IMR-90 (cell line): Measurements from ENCODE around the gene ARPC4. TPM values are rescaled to one million over a fixed set of nuclear protein-coding genes. Genes with fewer than 3 reads are reported as not detected.
"Not testable (repeated sequence)": the region's sequence is repeated elsewhere in the genome, so short reads cannot be mapped to it uniquely, and the experiment has no call there.

Experiments used
- ATAC-seq: fragments of 200-7000 bp; cut with Tn5 transposase; 2 replicates; pipeline ENCODE4 v1.9.1; 2020; ENCODE audit warnings: low read depth, mild to moderate bottlenecking, moderate library complexity
- BruUV-seq: library from RNA; stranded (reverse); fragments of 400-500 nt; replicated peaks from 2 replicates; lab custom pipeline; 2021; lab: Mats Ljungman, UMichigan
- CTCF ChIA-PET: fragments of 300-600 bp; formaldehyde crosslinking; extraction: SDS; loops from one replicate; lab custom pipeline; 2021; ENCODE audit warnings: antibody characterized with exemption; lab: Yijun Ruan, JAX
- POLR2A ChIA-PET: fragments of 300-600 bp; sonication (Branson Sonifier 250); formaldehyde crosslinking; loops from one replicate; lab custom pipeline; 2022; ENCODE audit warnings: antibody characterized with exemption; ENCODE audit not compliant: unreplicated experiment; lab: Charles Lee
- DNase-seq: peaks from one replicate; pipeline ENCODE4 v3.0.0; 2013
- H2AFZ ChIP-seq: replicated peaks from 2 replicates; pipeline ENCODE3; 2013; ENCODE audit warnings: low read length, mild to moderate bottlenecking; ENCODE audit not compliant: poor library complexity
- H2AK5ac ChIP-seq: 2 replicates; pipeline ENCODE4 v1.6.1; 2013; ENCODE audit warnings: low read depth, low read length, inconsistent platforms
- H2AK9ac ChIP-seq: replicated peaks from 2 replicates; pipeline ENCODE3; 2013; ENCODE audit warnings: mild to moderate bottlenecking, low read depth, low read length, moderate library complexity; ENCODE audit not compliant: poor library complexity
- H2BK120ac ChIP-seq: 2 replicates; pipeline ENCODE4 v1.6.1; 2013; ENCODE audit warnings: low read depth, low read length, inconsistent platforms
- H2BK15ac ChIP-seq: 3 replicates; pipeline ENCODE4 v1.6.1; 2013; ENCODE audit warnings: low read depth, low read length, inconsistent platforms
- H2BK20ac ChIP-seq: 2 replicates; pipeline ENCODE4 v1.6.1; 2013; ENCODE audit warnings: low read depth, mild to moderate bottlenecking, inconsistent platforms, low read length, moderate library complexity
- H2BK5ac ChIP-seq: 2 replicates; pipeline ENCODE4 v1.6.1; 2013; ENCODE audit warnings: mild to moderate bottlenecking, low read depth, low read length, inconsistent platforms; ENCODE audit not compliant: poor library complexity, severe bottlenecking
- H3K14ac ChIP-seq: replicated peaks from 2 replicates; pipeline ENCODE4 v1.6.1; 2013; ENCODE audit warnings: low read depth, low read length, inconsistent platforms
- H3K18ac ChIP-seq: 2 replicates; pipeline ENCODE4 v1.6.1; 2013; ENCODE audit warnings: low read depth, low read length, control low read depth
- H3K23ac ChIP-seq: 2 replicates; pipeline ENCODE4 v1.6.1; 2013; ENCODE audit warnings: low read depth, low read length, inconsistent platforms
- H3K27ac ChIP-seq: 2 replicates; pipeline ENCODE4 v1.5.1; 2013; ENCODE audit warnings: mild to moderate bottlenecking, control low read depth, low read length; ENCODE audit not compliant: insufficient read depth
- H3K27me3 ChIP-seq: 2 replicates; pipeline ENCODE4 v1.6.1; 2013; ENCODE audit warnings: low read length; ENCODE audit not compliant: control insufficient read depth, insufficient read depth
- H3K36me3 ChIP-seq: 2 replicates; pipeline ENCODE4 v1.6.1; 2013; ENCODE audit warnings: low read length, mixed read lengths; ENCODE audit not compliant: control insufficient read depth, insufficient read depth
- H3K4ac ChIP-seq: 2 replicates; pipeline ENCODE4 v1.6.1; 2013; ENCODE audit warnings: low read depth, low read length, inconsistent platforms
- H3K4me1 ChIP-seq: 2 replicates; pipeline ENCODE4 v1.6.1; 2013; ENCODE audit warnings: low read length, mixed read lengths; ENCODE audit not compliant: control insufficient read depth, insufficient read depth
- H3K4me2 ChIP-seq: 2 replicates; pipeline ENCODE4 v1.6.1; 2013; ENCODE audit warnings: low read depth, mild to moderate bottlenecking, control low read depth, low read length, moderate library complexity
- H3K4me3 ChIP-seq: 2 replicates; pipeline ENCODE4 v1.5.1; 2013; ENCODE audit warnings: low read depth, mild to moderate bottlenecking, control low read depth, low read length, moderate library complexity; ENCODE audit not compliant: insufficient read depth
- H3K56ac ChIP-seq: 2 replicates; pipeline ENCODE4 v1.6.1; 2013; ENCODE audit warnings: low read length, inconsistent platforms; ENCODE audit not compliant: insufficient read depth; ENCODE audit errors: extremely low read depth
- H3K79me1 ChIP-seq, 2 experiments: 2 replicates each; pipeline ENCODE4 v1.6.1; 2013; ENCODE audit warnings: low read length in 2 of 2, inconsistent platforms in 1 of 2, low read depth in 1 of 2
- H3K9ac ChIP-seq: 2 replicates; pipeline ENCODE4 v1.6.1; 2013; ENCODE audit warnings: low read depth, low read length, control low read depth
- H3K9me1 ChIP-seq: 2 replicates; pipeline ENCODE4 v1.6.1; 2013; ENCODE audit warnings: low read length, inconsistent platforms; ENCODE audit not compliant: insufficient read depth
- H3K9me3 ChIP-seq: 2 replicates; pipeline ENCODE4 v1.6.1; 2013; ENCODE audit warnings: low read length; ENCODE audit not compliant: control insufficient read depth, insufficient read depth
- H4K20me1 ChIP-seq: 2 replicates; pipeline ENCODE4 v1.6.1; 2013; ENCODE audit warnings: low read length, inconsistent platforms; ENCODE audit not compliant: insufficient read depth
- H4K5ac ChIP-seq: 2 replicates; pipeline ENCODE4 v1.6.1; 2013; ENCODE audit warnings: mild to moderate bottlenecking, low read depth, low read length, control low read depth
- H4K8ac ChIP-seq, 2 experiments: 2 replicates each; pipeline ENCODE4 v1.6.1; 2013; ENCODE audit warnings: low read depth in 2 of 2, low read length in 2 of 2, control low read depth in 1 of 2, inconsistent platforms in 1 of 2
- H4K91ac ChIP-seq: 2 replicates; pipeline ENCODE4 v1.6.1; 2013; ENCODE audit warnings: low read depth, low read length, inconsistent platforms; ENCODE audit not compliant: insufficient read depth
- WGBS, 2 experiments: methylation state at CpG; one replicate each; pipeline versions ENCODE4 v1.1.5 to v1.1.7; 2013; ENCODE audit warnings: missing lambda C conversion rate in 2 of 2; ENCODE audit not compliant: insufficient read length in 1 of 2; ENCODE audit errors: extremely low coverage in 2 of 2; 5-methylcytosine and 5-hydroxymethylcytosine counted together
- dilution Hi-C: fragments of 300-500 bp; cut with HindIII; formaldehyde crosslinking; loops from one replicate; pipeline ENCODE4 v1.14.3; 2018; ENCODE audit warnings: low sequenced_read_pairs; ENCODE audit not compliant: unreplicated experiment
- in situ Hi-C: fragments of 300-500 bp; cut with MboI; formaldehyde crosslinking; loops from 3 replicates; pipeline ENCODE4 v1.14.3; 2019; ENCODE audit warnings: low sequenced_read_pairs, inconsistent platforms, mixed read lengths
- intact Hi-C: fragments of 100-400 bp; cut with micrococcal nuclease; formaldehyde crosslinking; loops from 2 replicates; pipeline ENCODE4 v1.10.0; 2022
- polyA plus RNA-seq, 3 experiments: library from polyadenylated mRNA; depleted of rRNA; stranded (reverse); fragments of >200 nt; gene quantifications; 2 replicates each; pipeline ENCODE4 v1.2.3, GENCODE V29; 2012; ENCODE audit warnings: low replicate concordance in 1 of 3
- total RNA-seq: library from RNA; depleted of rRNA; stranded (reverse); fragments of >200 nt; gene quantifications from 2 replicates; pipeline ENCODE4 v1.2.3, GENCODE V29; 2012

Gene ARPC4
- total and polyA plus RNA-seq, 2 of the 4 experiments (the other 2 are of a cell fraction), result 188 to 383 TPM

GRCh38 chr3:9847870-9848269 lies 55.0 kb downstream of the ARPC4 start:
- H4K5ac ChIP-seq, H2BK20ac ChIP-seq, H2BK15ac ChIP-seq, H4K8ac ChIP-seq, H3K4ac ChIP-seq, H2AK5ac ChIP-seq, H3K18ac ChIP-seq, H3K27me3 ChIP-seq, ATAC-seq, H3K56ac ChIP-seq, CTCF ChIA-PET, H2AFZ ChIP-seq, H2BK5ac ChIP-seq, H3K9ac ChIP-seq, H3K23ac ChIP-seq, H4K91ac ChIP-seq, BruUV-seq, H4K20me1 ChIP-seq, H3K9me3 ChIP-seq, H3K4me2 ChIP-seq, H3K4me3 ChIP-seq, in situ Hi-C loops, H2BK120ac ChIP-seq, H2AK9ac ChIP-seq, POLR2A ChIA-PET, dilution Hi-C loops, H3K36me3 ChIP-seq, DNase-seq, H3K9me1 ChIP-seq, H3K27ac ChIP-seq, H3K14ac ChIP-seq, H3K4me1 ChIP-seq: not testable (repeated sequence)
- WGBS, 2 experiments, result no CpG with 5 or more reads among the region's 9 CpGs
- intact Hi-C loops, result loop anchor here (2.0 to 10.0 kb wide), 4 partner anchors 43 to 437 kb away; partner anchors contain the start of genes CRELD1 and JAGN1
- peaks cover 0 to 12% of the 10 kb centered on the region in 2 experiments; a peak in 3 of 4 replicates for H3K79me1 ChIP-seq
